ENCODE data around the gene FLT1.
A peak's percentile ranks its signal among the peaks of the same experiment; 100 is the strongest.

Gene FLT1, protein sequence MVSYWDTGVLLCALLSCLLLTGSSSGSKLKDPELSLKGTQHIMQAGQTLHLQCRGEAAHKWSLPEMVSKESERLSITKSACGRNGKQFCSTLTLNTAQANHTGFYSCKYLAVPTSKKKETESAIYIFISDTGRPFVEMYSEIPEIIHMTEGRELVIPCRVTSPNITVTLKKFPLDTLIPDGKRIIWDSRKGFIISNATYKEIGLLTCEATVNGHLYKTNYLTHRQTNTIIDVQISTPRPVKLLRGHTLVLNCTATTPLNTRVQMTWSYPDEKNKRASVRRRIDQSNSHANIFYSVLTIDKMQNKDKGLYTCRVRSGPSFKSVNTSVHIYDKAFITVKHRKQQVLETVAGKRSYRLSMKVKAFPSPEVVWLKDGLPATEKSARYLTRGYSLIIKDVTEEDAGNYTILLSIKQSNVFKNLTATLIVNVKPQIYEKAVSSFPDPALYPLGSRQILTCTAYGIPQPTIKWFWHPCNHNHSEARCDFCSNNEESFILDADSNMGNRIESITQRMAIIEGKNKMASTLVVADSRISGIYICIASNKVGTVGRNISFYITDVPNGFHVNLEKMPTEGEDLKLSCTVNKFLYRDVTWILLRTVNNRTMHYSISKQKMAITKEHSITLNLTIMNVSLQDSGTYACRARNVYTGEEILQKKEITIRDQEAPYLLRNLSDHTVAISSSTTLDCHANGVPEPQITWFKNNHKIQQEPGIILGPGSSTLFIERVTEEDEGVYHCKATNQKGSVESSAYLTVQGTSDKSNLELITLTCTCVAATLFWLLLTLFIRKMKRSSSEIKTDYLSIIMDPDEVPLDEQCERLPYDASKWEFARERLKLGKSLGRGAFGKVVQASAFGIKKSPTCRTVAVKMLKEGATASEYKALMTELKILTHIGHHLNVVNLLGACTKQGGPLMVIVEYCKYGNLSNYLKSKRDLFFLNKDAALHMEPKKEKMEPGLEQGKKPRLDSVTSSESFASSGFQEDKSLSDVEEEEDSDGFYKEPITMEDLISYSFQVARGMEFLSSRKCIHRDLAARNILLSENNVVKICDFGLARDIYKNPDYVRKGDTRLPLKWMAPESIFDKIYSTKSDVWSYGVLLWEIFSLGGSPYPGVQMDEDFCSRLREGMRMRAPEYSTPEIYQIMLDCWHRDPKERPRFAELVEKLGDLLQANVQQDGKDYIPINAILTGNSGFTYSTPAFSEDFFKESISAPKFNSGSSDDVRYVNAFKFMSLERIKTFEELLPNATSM (N-terminal part only)

GRCh38 chr13:28494778-28495537 is at the start of gene FLT1:
TSS of gene FLT1 (minus strand) at chr13:28495128. CDS start at chr13:28494843, 285 bp downstream.
- peak; percentile 69 for DNase-seq

GRCh38 chr13:28544026-28544425 is 49.1 kb upstream of the FLT1 start:
- DNase-seq: no peak

- no peak for DNase-seq
These were observed 47.9 kb upstream of the FLT1 start for GRCh38 chr13:28542804-28543203.

GRCh38 chr13:28541966-28542365 is 47.0 kb upstream of the FLT1 start:
- DNase-seq: no peak

DNA sequence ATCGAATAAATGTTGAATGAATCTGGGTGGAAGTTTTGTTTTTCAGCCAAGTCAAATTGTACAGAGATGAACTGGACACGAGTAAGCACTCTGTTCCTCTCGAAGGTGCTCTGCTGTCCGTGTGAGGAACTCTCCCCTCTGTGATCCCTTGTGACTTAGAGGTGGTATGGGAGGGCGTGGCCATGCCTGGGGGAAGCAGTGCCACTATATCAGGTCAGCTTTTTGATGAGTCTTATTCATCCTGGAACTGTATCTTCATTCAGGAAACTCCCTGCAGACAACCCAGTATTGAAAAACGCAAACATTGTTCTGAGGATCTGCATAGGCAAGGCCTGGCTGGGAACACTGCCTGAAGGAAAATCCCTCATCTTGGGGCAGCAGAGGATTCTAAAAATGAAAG is 45.7 kb upstream of the FLT1 start:
- DNase-seq: no peak

DNA sequence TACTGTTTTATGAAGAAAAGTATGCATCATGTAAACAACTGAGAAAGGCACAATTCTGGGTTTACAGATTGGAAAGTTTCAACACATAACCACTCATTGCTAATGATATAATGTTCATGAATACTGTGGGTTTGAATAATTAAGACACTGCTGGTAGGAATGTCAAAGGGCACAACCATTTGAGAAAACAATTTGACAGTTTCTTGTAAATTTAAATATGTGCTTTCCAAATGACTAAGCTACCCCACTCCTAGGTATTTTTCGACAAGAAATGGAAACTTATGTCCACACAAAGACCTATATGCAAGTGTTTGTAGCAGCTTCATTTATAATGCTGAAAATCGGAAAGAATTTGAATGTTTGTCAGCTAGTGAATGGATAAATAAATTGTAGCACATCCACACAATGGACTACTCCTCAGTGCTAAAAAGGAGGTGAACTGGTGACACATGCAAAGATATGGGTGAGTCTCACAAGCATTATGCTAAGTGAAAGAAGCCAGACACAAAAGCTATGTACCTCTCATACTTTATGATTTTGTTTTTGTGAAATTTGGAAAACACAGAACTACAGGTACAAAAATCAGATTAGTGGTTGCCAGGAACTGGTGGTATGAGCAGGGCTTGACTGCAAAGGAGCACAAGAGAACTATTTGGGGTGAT is 44.8 kb upstream of the FLT1 start:
- no peak for DNase-seq

DNA sequence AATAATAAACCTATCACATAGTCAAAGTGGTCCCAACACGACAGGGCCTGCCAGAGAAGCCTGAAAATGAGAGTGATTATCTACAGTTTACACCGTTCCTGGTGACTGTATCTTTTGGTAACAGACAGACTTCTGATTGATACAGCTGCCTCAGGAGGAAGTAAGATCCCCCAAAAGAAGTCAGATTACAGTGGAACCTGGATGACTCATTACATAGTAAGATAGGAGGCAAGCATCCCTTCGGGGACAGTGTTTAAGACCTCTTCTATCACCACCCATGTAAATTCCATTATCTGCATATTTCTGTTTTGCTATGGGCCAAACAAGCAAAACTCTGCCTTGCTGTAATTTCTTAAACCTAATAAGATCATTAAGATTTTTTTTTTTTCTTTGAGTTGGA is 44.0 kb upstream of the FLT1 start:
- no peak for DNase-seq

DNA sequence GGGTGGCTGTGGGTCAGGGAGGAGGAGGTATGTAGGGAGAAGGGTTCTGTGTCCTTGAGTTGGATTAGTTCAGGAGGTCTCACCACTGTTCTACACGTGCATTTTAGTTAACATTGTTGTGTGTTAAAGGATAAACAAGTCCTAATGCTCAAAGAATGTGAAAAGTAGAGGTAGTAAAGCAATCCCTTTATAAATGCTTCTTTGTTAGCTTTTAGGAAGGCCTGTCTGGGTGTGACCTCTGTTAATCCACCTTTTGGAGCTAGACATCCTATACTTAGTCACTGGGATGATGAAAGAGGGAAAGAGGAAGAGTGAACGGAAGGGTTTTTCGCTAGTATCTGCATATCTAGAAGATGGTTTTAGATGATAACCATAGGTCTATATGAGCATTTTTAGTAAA is 42.2 kb upstream of the FLT1 start:
- no peak for DNase-seq

DNA sequence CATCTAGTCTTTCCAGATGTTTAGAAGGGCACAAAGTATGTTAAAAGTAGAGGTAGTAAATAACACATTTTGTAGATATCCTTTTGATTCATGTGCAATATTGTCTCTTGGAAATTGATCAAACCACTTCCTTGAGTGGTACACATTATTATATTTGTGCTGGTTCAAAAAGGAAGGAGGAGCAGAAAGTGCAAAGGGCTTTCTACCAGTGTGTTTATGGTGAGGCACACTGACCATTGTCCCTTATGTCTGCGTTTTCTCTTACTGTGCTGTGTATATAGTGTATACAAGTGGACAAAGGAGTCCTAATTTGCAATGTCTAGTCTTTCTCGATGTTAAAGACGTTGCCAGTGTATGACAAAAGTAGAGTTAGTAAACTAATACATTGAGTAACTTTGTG is 41.4 kb upstream of the FLT1 start:
- no peak for DNase-seq

DNA sequence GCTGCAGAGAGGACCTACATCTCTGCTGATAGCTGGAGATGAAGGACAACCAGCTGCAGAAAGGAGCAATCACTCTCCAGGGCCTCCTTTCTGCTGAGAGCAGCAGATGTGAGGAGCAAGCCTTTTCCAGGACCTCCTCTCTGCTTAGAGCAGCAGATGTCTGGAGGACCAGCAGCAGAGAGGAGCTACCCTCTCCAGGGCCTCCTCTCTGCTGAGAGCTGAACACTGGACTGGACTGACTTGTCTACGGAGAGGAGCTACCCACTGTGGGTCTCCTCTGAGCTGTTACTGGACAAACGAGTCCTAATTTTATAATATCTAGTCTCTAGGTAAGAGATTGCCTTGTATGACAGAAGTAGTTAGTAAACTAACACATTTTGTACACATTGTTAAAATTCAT is 40.8 kb upstream of the FLT1 start:
- no peak for DNase-seq

GRCh38 chr13:28534801-28535200 is 39.9 kb upstream of the FLT1 start:
- no peak for DNase-seq

DNA sequence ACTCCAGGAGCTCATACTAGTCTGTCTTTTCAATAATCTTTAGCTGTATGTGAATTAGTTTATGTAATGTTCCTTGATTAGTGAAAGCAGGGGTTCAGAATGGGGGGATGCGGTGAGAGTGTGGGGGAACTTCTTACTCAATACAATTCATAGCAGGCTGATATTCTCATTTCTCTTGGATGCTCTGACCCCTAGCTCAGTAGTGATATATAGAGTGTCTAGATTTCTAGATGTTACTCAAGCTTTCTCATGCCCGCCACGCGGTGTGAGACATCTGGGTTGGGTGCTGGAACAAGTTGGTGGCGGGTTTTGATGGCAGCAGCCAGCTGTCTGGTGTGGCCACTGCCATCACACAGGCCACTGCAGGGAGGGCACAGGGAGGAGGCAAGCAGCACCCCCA is 39.3 kb upstream of the FLT1 start:
- no peak for DNase-seq

GRCh38 chr13:28533441-28534166 is 38.7 kb upstream of the FLT1 start:
- DNase-seq: no peak

DNA sequence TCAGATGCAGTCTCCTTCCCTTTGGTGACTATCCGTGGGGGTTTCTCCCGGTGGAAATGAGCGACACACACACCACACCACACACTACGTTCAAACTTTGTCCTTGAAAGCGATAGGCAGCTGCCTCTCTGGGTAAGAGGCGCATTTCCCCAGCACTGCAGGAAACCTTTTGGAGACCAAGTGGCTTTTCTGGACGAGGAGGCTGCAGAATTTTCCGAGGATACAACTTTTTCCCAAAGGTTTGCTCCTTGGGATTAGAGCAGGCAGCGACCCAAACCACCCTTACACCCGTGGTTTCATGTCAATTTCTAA is 38.2 kb upstream of the FLT1 start:
- no peak for DNase-seq

DNA sequence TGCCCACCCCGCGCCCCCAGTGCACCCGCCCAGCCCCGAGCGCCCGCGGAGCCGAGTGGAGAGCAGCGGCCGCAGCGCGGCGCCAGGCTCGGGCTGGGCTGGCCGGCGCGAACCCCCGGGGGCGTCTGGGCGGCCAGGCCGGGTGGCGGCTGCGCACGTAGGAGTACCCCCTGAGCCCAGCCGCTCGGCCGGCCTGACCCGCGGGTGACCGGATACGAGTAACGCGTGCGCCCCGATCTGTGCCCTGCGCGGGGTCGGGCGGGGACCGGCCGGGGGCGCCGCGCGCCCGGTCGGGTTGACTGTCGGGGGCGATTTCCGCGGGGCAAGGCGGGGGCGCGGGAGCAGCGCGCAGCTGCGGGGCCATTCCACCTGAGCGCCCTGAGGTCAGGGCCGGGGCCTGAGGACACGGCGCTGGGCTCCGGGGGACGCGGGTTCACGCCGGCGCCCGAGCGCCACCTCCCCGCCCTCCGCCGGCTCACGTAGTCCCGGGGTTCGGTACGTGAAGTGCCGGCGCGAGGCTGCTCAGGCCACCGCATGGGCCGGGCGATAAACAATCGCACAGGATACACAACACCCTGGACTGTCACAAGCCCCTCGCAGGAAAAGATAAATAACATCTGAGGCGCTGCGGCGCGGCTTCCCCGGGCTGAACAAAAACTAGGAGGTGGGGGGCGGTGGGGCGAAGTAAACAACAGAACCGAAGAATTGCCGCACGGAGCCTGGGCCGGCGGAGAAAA is 37.6 kb upstream of the FLT1 start:
- peak; percentile 58 for DNase-seq

- no peak for DNase-seq
These were observed 37.0 kb upstream of the FLT1 start for GRCh38 chr13:28531845-28532387.

DNA sequence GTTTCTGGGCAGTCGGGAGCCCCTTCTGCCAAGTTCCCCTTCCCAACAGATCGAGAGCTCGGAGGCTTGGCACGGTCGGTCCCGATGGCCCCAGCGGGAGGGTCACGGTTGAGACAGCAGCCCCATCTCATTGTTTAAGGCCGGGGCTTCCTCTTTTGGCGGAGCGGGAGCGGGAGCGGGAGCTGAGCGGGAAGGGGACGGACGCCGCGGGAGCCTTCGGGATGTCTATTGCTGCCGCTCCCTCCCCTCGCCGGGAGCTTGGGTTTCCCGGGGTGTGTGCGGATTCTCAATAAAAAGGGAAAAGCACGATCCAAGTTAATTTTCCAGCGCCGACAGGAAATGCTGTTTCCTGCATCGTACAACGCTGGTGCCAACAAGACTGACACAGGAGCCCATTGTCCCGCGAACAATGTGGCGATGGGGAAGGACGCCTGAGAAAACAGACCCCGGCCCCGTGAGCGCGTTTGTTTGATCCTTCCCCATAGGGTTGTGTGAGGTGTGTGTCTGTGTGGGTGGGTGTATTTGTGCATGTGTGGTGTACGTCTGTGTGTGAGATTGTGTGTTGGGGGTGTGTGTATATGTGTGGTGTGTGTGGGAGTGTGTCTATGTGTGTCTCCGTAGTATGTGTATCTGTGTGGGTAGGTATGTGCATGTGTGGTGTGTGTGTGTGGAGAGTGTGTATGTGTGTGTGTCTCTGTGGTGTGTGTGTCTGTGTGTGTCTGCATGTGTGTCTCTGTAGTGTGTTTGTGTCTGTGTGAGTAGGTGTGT is 36.3 kb upstream of the FLT1 start:
- DNase-seq: peak; percentile 74

GRCh38 chr13:28530729-28531076 is 35.8 kb upstream of the FLT1 start:
- DNase-seq: no peak

DNA sequence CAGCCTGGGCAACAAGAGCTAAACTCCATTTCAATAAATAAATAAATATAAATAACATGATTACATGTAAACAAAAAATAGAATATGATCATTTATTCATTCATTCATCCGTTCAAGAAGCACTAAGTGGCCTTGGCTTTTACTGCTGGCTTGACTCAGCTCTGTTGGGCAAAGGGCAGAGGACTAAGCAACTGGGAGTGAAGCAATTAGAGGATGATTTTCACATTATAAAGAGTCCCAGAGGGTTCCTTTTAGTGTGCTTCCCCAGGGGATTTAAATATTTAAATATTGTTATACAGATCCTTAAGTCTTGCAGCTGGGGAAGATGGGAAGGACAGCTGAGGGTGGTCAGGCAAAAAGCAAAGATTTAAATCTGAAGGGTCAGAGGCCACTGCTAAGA is 34.9 kb upstream of the FLT1 start:
- DNase-seq: no peak

DNA sequence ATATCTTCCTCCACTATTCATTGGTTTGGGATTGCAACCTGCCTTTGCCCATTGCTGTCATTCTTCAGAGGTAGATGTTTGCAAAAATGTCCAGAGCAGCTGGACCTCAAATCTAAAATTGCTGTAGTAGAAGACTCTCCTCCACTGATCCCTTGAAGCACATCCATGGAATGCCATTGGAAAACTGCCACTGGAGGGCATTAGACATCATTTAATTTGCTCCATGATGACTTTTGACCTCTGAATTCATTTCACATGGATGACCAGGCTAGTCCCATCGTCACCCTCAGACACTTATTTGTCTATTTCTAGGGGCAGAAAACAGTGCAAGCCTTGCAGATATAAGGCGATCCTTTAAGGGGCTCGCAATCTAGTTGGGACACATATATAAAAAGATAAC is 33.9 kb upstream of the FLT1 start:
- DNase-seq: no peak

All from right forelimb (tissue), 1 donor.